SK-N-SH (cell line): ENCODE data around the gene PATL2.

Experiments
- CHD2 ChIP-seq: fragments of 150-350 bp; IDR thresholded peaks from 2 replicates; pipeline ENCODE4 v1.6.1; 2018; ENCODE audit warnings: low read length; ENCODE audit not compliant: partially characterized antibody
- FOSL2 ChIP-seq: IDR thresholded peaks from 2 replicates; pipeline ENCODE4 v1.4.0; 2012; ENCODE audit warnings: low read depth, mild to moderate bottlenecking, moderate library complexity, borderline replicate concordance
- MXI1 ChIP-seq: IDR thresholded peaks from 2 replicates; pipeline ENCODE4 v1.6.1; 2012; ENCODE audit warnings: mild to moderate bottlenecking, low read depth, low read length, improper control_type of control experiment
- RAD21 ChIP-seq: IDR thresholded peaks from 2 replicates; pipeline ENCODE4 v1.6.1; 2012; ENCODE audit warnings: mild to moderate bottlenecking, low read length
- RCOR1 ChIP-seq: fragments of 150-350 bp; IDR thresholded peaks from 2 replicates; pipeline ENCODE4 v1.6.1; 2017; ENCODE audit warnings: antibody characterized with exemption, low read length
- TF ChIP-seq, protein P1 (sequence below): fragments of 200-600 bp; sonication (generic); IDR thresholded peaks from 2 replicates; pipeline ENCODE4 v1.6.1; 2017; ENCODE audit warnings: antibody characterized with exemption, mild to moderate bottlenecking, moderate library complexity
- TF ChIP-seq, protein P2 (sequence below): IDR thresholded peaks from 2 replicates; pipeline ENCODE4 v1.6.1; 2012; ENCODE audit warnings: mild to moderate bottlenecking, low read depth, low read length, moderate library complexity
- TF ChIP-seq, protein P3 (sequence below): IDR thresholded peaks from 2 replicates; pipeline ENCODE4; 2012

DNA sequence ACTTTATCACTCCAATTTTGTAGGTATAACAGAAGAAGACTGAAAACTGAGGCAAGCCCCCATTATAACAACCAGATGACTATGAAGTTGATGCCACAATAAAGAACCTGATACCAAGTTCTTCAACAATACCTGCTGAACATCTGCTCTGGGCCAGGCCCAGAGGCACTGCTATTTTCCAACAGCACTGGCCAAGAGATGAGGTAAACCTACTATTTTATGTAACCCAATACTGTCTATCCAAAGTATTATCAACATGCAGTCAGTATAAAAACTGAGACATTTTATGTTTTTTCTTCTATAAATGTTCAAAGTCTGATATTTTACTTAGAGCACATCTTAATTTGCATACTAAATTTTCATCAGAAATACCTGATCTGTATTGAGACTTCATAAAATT, 53.7 kb downstream of the PATL2 start:
- TF ChIP-seq, protein P1, sequence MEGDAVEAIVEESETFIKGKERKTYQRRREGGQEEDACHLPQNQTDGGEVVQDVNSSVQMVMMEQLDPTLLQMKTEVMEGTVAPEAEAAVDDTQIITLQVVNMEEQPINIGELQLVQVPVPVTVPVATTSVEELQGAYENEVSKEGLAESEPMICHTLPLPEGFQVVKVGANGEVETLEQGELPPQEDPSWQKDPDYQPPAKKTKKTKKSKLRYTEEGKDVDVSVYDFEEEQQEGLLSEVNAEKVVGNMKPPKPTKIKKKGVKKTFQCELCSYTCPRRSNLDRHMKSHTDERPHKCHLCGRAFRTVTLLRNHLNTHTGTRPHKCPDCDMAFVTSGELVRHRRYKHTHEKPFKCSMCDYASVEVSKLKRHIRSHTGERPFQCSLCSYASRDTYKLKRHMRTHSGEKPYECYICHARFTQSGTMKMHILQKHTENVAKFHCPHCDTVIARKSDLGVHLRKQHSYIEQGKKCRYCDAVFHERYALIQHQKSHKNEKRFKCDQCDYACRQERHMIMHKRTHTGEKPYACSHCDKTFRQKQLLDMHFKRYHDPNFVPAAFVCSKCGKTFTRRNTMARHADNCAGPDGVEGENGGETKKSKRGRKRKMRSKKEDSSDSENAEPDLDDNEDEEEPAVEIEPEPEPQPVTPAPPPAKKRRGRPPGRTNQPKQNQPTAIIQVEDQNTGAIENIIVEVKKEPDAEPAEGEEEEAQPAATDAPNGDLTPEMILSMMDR: no peak
- TF ChIP-seq RAD21 (no peak), RCOR1 (no peak), FOSL2 (no peak), MXI1 (no peak), CHD2 (no peak)
- TF ChIP-seq, protein P2, sequence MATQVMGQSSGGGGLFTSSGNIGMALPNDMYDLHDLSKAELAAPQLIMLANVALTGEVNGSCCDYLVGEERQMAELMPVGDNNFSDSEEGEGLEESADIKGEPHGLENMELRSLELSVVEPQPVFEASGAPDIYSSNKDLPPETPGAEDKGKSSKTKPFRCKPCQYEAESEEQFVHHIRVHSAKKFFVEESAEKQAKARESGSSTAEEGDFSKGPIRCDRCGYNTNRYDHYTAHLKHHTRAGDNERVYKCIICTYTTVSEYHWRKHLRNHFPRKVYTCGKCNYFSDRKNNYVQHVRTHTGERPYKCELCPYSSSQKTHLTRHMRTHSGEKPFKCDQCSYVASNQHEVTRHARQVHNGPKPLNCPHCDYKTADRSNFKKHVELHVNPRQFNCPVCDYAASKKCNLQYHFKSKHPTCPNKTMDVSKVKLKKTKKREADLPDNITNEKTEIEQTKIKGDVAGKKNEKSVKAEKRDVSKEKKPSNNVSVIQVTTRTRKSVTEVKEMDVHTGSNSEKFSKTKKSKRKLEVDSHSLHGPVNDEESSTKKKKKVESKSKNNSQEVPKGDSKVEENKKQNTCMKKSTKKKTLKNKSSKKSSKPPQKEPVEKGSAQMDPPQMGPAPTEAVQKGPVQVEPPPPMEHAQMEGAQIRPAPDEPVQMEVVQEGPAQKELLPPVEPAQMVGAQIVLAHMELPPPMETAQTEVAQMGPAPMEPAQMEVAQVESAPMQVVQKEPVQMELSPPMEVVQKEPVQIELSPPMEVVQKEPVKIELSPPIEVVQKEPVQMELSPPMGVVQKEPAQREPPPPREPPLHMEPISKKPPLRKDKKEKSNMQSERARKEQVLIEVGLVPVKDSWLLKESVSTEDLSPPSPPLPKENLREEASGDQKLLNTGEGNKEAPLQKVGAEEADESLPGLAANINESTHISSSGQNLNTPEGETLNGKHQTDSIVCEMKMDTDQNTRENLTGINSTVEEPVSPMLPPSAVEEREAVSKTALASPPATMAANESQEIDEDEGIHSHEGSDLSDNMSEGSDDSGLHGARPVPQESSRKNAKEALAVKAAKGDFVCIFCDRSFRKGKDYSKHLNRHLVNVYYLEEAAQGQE: no peak
- TF ChIP-seq, protein P3, sequence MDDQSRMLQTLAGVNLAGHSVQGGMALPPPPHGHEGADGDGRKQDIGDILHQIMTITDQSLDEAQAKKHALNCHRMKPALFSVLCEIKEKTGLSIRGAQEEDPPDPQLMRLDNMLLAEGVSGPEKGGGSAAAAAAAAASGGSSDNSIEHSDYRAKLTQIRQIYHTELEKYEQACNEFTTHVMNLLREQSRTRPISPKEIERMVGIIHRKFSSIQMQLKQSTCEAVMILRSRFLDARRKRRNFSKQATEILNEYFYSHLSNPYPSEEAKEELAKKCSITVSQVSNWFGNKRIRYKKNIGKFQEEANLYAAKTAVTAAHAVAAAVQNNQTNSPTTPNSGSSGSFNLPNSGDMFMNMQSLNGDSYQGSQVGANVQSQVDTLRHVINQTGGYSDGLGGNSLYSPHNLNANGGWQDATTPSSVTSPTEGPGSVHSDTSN: no peak
